OCI-LY7 (cell line): ENCODE data around the gene CACNG3. TPM values are rescaled to one million over a fixed set of nuclear protein-coding genes. Genes with fewer than 3 reads are reported as not detected.
A peak's percentile ranks its signal among the peaks of the same experiment; 100 is the strongest.

Experiments used
- BruUV-seq: library from RNA; stranded (reverse); fragments of 400-500 nt; replicated peaks from 2 replicates; lab custom pipeline; 2021; lab: Mats Ljungman, UMichigan
- CTCF ChIA-PET: fragments of 300-600 bp; sonication (Branson Sonifier 250); formaldehyde crosslinking; loops from one replicate; lab custom pipeline; 2022; ENCODE audit warnings: antibody characterized with exemption; ENCODE audit not compliant: unreplicated experiment; lab: Charles Lee
- POLR2A ChIA-PET: fragments of 300-600 bp; sonication (Branson Sonifier 250); formaldehyde crosslinking; loops from one replicate; lab custom pipeline; 2022; ENCODE audit warnings: antibody characterized with exemption; lab: Charles Lee
- DNase-seq: peaks from one replicate; pipeline ENCODE4 v3.0.0-alpha.2; 2015; ENCODE audit warnings: low spot score
- H2AFZ ChIP-seq: fragments of 200-600 bp; sonication (generic), shearing (Covaris generic); 2 replicates; pipeline ENCODE4 v1.6.1; 2014; ENCODE audit warnings: mild to moderate bottlenecking, antibody characterized with exemption, low read length, moderate library complexity
- H3K27ac ChIP-seq: fragments of 200-600 bp; sonication (generic); 2 replicates; pipeline ENCODE4 v1.5.1; 2014; ENCODE audit warnings: mixed run types, low read depth, mild to moderate bottlenecking, moderate library complexity, low read length, inconsistent platforms; ENCODE audit not compliant: poor library complexity, severe bottlenecking
- H3K36me3 ChIP-seq: fragments of 200-600 bp; sonication (generic); 2 replicates; pipeline ENCODE4 v1.6.1; 2014; ENCODE audit warnings: mild to moderate bottlenecking, antibody characterized with exemption, low read length, moderate library complexity, mixed read lengths; ENCODE audit not compliant: insufficient read depth
- H3K4me1 ChIP-seq: fragments of 200-600 bp; sonication (generic); 2 replicates; pipeline ENCODE4 v1.5.1; 2014; ENCODE audit warnings: mild to moderate bottlenecking, low read length; ENCODE audit not compliant: insufficient read depth, poor library complexity, severe bottlenecking
- H3K4me2 ChIP-seq: fragments of 200-600 bp; sonication (generic); 2 replicates; pipeline ENCODE4 v1.6.1; 2014; ENCODE audit warnings: mild to moderate bottlenecking, low read length
- H3K4me3 ChIP-seq: fragments of 200-600 bp; sonication (generic); 2 replicates; pipeline ENCODE4 v1.5.1; 2014; ENCODE audit warnings: mild to moderate bottlenecking, low read depth, low read length; ENCODE audit not compliant: poor library complexity, severe bottlenecking
- H3K79me2 ChIP-seq: fragments of 200-600 bp; sonication (generic); 2 replicates; pipeline ENCODE4 v1.6.1; 2016; ENCODE audit warnings: low read depth, mild to moderate bottlenecking, low read length, moderate library complexity, mixed read lengths; ENCODE audit not compliant: insufficient read depth
- H3K9me2 ChIP-seq: fragments of 200-600 bp; sonication (generic); 2 replicates; pipeline ENCODE4 v1.6.1; 2016; ENCODE audit warnings: mild to moderate bottlenecking, low read length, mixed read lengths; ENCODE audit not compliant: insufficient read depth
- H3K9me3 ChIP-seq: fragments of 200-600 bp; sonication (generic); 2 replicates; pipeline ENCODE4 v1.6.1; 2014; ENCODE audit warnings: mild to moderate bottlenecking, mixed run types, low read length, mixed read lengths
- H4K20me1 ChIP-seq: fragments of 200-600 bp; sonication (generic); 2 replicates; pipeline ENCODE4 v1.6.1; 2014; ENCODE audit warnings: mild to moderate bottlenecking, antibody characterized with exemption, low read length, moderate library complexity, mixed read lengths; ENCODE audit not compliant: insufficient read depth
- CTCF ChIP-seq: fragments of 200-600 bp; sonication (generic); conservative IDR thresholded peaks from 2 replicates; pipeline ENCODE4 v1.5.1; 2014; ENCODE audit warnings: mild to moderate bottlenecking, antibody characterized with exemption, low read length, moderate library complexity, mixed read lengths
- EZH2phosphoT487 ChIP-seq: fragments of 200-600 bp; sonication (generic); IDR thresholded peaks from 2 replicates; pipeline ENCODE4 v1.6.1; 2018; ENCODE audit warnings: low read depth, borderline replicate concordance, mild to moderate bottlenecking, mixed run types, antibody characterized with exemption, low read length, moderate library complexity, mixed read lengths
- intact Hi-C: fragments of 100-400 bp; cut with micrococcal nuclease; formaldehyde crosslinking; loops from one replicate; pipeline ENCODE4 v1.10.0; 2022; ENCODE audit not compliant: unreplicated experiment
- total RNA-seq, 2 experiments: library from RNA; depleted of rRNA in 1 of 2; stranded (reverse); fragments of >200 nt in 1 of 2; shearing (Covaris generic) in 1 of 2; gene quantifications; 2 replicates each; pipeline ENCODE4 v1.2.3, GENCODE V29; 2014 to 2022

Gene CACNG3
- total RNA-seq, 2 experiments from 2014 or later: 0.06 TPM; not detected in 1

GRCh38 chr16:24208710-24209109 lies 47.4 kb upstream of the CACNG3 start:
- Histone ChIP-seq H3K9me2 (no peaks in the 10 kb centered on the region), H3K36me3 (no peaks in the 10 kb centered on the region), H3K9me3 (no peaks in the 10 kb centered on the region), H2AFZ (no peak overlapping the region), H3K27ac (no peak overlapping the region), H4K20me1 (no peaks in the 10 kb centered on the region), H3K79me2 (no peaks in the 10 kb centered on the region), H3K4me1 (peaks cover 2% of the 10 kb centered on the region), H3K4me2 (no peak overlapping the region), H3K4me3 (no peak overlapping the region)
- BruUV-seq: no TSS peak
- TF ChIP-seq EZH2phosphoT487 (no peak), CTCF (no peak)
- no peak for DNase-seq
- CTCF ChIA-PET: no interaction called here
- intact Hi-C loops: no loop called here
- POLR2A ChIA-PET: interaction anchor here (0.7 kb wide), 1 partner anchor 123 kb away, joined by 3 read pairs; no protein-coding TSS in a partner anchor

GRCh38 chr16:24214992-24215391 lies 41.1 kb upstream of the CACNG3 start:
- intact Hi-C loops: no loop called here
- Histone ChIP-seq H2AFZ (no peak overlapping the region), H3K79me2 (no peaks in the 10 kb centered on the region), H3K4me3 (no peak overlapping the region), H3K27ac (no peak overlapping the region), H3K4me2 (no peak overlapping the region), H4K20me1 (no peaks in the 10 kb centered on the region), H3K4me1 (no peaks in the 10 kb centered on the region), H3K9me2 (no peaks in the 10 kb centered on the region), H3K36me3 (no peaks in the 10 kb centered on the region), H3K9me3 (no peaks in the 10 kb centered on the region)
- TF ChIP-seq EZH2phosphoT487 (no peak), CTCF (no peak)
- no TSS peak for BruUV-seq
- no peak for DNase-seq
- CTCF ChIA-PET: no interaction called here
- POLR2A ChIA-PET: no interaction called here

- CTCF ChIA-PET: no interaction called here
Measured at GRCh38 chr16:24216961-24217360, 39.2 kb upstream of the CACNG3 start.

More at GRCh38 chr16:24216961-24217360, 39.2 kb upstream of the CACNG3 start:
- POLR2A ChIA-PET: no interaction called here
- Histone ChIP-seq H3K36me3 (no peaks in the 10 kb centered on the region), H2AFZ (no peak overlapping the region), H3K4me1 (no peaks in the 10 kb centered on the region), H3K27ac (no peak overlapping the region), H3K4me2 (no peak overlapping the region), H3K9me3 (no peaks in the 10 kb centered on the region), H3K79me2 (no peaks in the 10 kb centered on the region), H3K9me2 (no peaks in the 10 kb centered on the region), H3K4me3 (no peak overlapping the region), H4K20me1 (no peaks in the 10 kb centered on the region)
- TSS peak; percentile 31 for BruUV-seq
- TF ChIP-seq CTCF (no peak), EZH2phosphoT487 (no peak)
- intact Hi-C loops: no loop called here
- DNase-seq: no peak
